ENCODE data around the gene NTMT2. TPM values are rescaled to one million over a fixed set of nuclear protein-coding genes. Genes with fewer than 3 reads are reported as not detected.

NTMT2 gene
- total and polyA plus RNA-seq, 2 of the 8 experiments (the other 6 are each of a cell fraction or from before 2014, with no cell fraction given), result 0.38 TPM; not detected in 1

GRCh38 chr1:170174395-170174794, 28.6 kb downstream of the NTMT2 start (continued):
- no peak for TF ChIP-seq MAX (IDR thresholded peaks at IDR 0.05)
- TF ChIP-seq USF2 (IDR thresholded peaks at IDR 0.05; ENCODE audit: low read length), result no peak
- no peak for TF ChIP-seq SIX5 (IDR thresholded peaks at IDR 0.05; ENCODE audit: low read depth, low read length)
- TF ChIP-seq TAF1 (IDR thresholded peaks at IDR 0.05; ENCODE audit: low read depth, low read length), result no peak
- no peak for TF ChIP-seq JUND (IDR thresholded peaks at IDR 0.05; ENCODE audit: low read length)
- TF ChIP-seq RNF2 (IDR thresholded peaks at IDR 0.05; ENCODE audit: borderline replicate concordance, low read depth, low read length, missing control alignments, poor library complexity, severe bottlenecking), result no peak
- TF ChIP-seq SP1 (IDR thresholded peaks at IDR 0.05; ENCODE audit: low read depth, low read length), result no peak
